ENCODE results near the gene IGFBP7.

Gene IGFBP7

GRCh38 chr4:57034520-57034919, 75.7 kb downstream of the IGFBP7 start:
- DNase-seq = no peak

DNA sequence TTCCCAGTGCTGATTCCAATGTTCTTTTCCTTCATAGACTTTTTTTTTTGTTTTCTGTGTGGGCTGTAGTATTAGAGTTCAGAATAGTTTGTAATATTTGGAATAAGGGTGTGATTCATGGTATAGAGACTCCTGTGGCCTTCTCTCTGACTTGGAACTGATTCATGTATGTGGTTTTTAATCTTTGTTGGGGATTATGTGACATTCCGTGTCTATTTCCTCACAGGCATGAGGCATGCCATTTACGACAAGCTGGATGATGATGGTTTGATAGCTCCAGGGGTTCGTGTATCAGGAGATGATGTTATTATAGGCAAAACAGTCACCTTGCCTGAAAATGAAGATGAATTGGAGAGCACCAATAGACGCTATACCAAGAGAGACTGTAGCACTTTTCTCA, 87.1 kb downstream of the IGFBP7 start:
- no peak for DNase-seq

DNA sequence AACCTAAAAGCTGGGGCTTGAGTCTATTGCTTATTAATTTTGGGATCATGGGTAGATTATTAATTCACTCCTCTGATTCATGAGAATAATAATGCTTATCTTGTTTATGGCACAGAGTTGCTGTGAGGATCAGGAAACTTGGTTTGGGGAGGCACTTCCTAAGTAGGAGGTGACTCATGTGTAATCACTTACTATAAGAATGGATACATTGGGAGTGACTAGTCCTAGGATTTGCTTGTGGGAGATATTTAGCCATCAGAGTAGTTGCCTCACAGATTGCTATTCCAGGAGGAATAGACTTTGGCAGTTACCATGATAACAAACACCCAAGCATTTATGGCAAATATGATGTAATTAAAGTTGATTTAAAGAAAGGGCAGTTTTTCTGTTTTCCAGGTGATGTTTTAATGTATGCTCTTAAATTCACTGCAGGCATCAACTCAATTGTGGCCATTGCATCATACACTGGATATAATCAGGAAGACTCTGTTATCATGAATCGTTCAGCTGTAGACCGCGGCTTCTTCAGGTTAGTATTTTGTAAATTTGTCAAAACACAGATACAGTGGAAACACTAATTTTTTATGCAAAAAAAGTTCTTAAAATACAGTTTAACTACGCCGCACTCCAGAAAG, 89.6 kb downstream of the IGFBP7 start:
- DNase-seq = no peak

- no peak for DNase-seq
Observed at GRCh38 chr4:57018980-57019379, 91.2 kb downstream of the IGFBP7 start.

DNA sequence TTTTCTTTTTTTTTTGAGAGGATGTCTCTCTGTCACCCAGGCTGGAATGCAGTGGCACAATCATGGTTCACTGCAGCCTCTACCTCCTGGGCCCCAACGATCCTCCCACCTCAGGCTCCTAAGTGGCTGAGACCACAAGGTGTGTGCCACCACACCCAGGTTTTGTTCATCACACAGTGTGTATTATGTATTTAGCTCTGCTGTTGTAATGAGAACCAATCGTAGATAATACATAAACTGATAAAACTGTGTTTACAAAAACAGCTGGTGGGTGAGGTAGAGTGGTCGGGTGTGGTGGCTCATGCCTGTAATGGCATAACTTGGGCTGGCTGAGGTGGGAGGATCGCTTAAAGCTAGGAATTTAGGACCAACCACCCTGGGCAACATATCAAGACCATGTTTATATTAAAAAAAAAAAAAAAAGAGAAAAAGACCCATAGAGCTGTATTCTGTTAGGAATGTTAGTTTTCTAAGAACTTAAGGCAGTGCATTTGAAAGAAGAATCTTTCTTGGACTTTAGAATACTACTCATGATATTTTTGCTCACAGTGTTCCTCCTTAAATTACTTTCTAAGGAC, 96.6 kb downstream of the IGFBP7 start:
- DNase-seq = no peak

GRCh38 chr4:56999751-57000150, 110.4 kb downstream of the IGFBP7 start:
- no peak for DNase-seq

GRCh38 chr4:56995525-56995924, 114.7 kb downstream of the IGFBP7 start:
- no peak for DNase-seq

- DNase-seq = no peak
Observed at GRCh38 chr4:56990109-56990905, 119.9 kb downstream of the IGFBP7 start.

DNA sequence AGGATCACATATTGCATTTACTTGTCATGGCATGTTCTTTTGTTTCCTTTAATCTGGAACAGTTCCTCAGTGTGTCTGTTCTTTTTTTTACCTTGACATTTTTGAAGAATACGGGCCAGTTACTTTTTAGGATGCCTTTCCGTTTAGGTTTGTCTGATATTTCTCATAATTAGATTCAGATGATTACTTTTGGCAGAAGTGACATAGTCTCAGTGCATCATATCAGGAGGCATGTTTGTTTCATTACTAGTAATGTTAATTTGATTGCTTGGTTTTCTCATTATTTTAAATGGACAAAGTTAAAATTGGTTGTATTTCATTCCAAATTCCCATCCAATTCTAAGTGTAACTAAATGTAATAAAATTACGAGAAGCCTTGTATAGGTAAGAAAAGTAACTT, 123.2 kb downstream of the IGFBP7 start:
- DNase-seq = no peak

DNA sequence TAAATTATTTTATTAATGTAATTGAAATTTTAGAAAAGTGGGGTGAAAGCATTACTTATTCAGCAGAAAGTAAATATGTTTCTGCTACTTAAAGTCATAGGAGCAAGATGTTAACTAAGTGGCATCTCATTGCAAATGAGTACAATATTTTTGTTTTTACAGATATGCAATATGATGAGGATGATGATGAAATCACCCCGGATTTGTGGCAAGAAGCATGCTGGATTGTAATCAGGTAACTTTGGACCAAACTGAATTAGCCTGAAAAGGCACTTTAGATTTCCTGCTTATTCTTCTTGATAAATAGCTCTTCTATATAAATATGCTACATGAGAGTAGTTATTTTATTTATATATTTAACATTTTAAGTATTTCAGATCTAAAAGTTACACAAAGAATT, 124.0 kb downstream of the IGFBP7 start:
- DNase-seq = no peak

- no peak for DNase-seq
Observed at GRCh38 chr4:56981795-56982201, 128.4 kb downstream of the IGFBP7 start.
